C1 segment of cervical spinal cord (tissue), 14 donors: Measurements from ENCODE around the gene PKNOX1.
"Not testable (repeated sequence)": the region's sequence is repeated elsewhere in the genome, so short reads cannot be mapped to it uniquely, and the experiment has no call there.

ENCODE experiments used
- DNase-seq, 14 donors: peaks; one replicate each; lab custom pipeline; 2025; lab: John Stamatoyannopoulos, UW

The PKNOX1 gene

GRCh38 chr21:42981862-42982261, 7.5 kb downstream of the PKNOX1 start:
- peak in 1 of 14 donors; percentile 3 for DNase-seq

- no peak for DNase-seq
Observed at GRCh38 chr21:42983103-42983502, 8.7 kb downstream of the PKNOX1 start.

GRCh38 chr21:42983869-42984268, 9.5 kb downstream of the PKNOX1 start:
- DNase-seq: no peak

GRCh38 chr21:42986125-42986783, 11.9 kb downstream of the PKNOX1 start:
- no peak for DNase-seq

GRCh38 chr21:42988236-42988965, 14.0 kb downstream of the PKNOX1 start:
- no peak for DNase-seq

GRCh38 chr21:42989370-42989769, 15.0 kb downstream of the PKNOX1 start:
- not testable (repeated sequence) for DNase-seq

GRCh38 chr21:42989816-42990650, 15.7 kb downstream of the PKNOX1 start:
- no peak for DNase-seq

- DNase-seq: peak in 1 of 14 donors; percentile 28
Observed at GRCh38 chr21:42991992-42992740, 17.8 kb downstream of the PKNOX1 start.

GRCh38 chr21:42993051-42993712, 18.8 kb downstream of the PKNOX1 start:
- no peak for DNase-seq

GRCh38 chr21:42997053-42997452, 22.7 kb downstream of the PKNOX1 start:
- no peak for DNase-seq

GRCh38 chr21:42997983-42998382, 23.6 kb downstream of the PKNOX1 start:
- not testable (repeated sequence) for DNase-seq

- DNase-seq: not testable (repeated sequence)
Observed at GRCh38 chr21:42999152-42999551, 24.8 kb downstream of the PKNOX1 start.

GRCh38 chr21:43000041-43000440, 25.7 kb downstream of the PKNOX1 start:
- not testable (repeated sequence) for DNase-seq

- DNase-seq: peak in 5 of 14 donors; percentile 20 to 74 (median 32)
Observed at GRCh38 chr21:43001316-43001715, 27.0 kb downstream of the PKNOX1 start.

GRCh38 chr21:43004926-43005325, 30.6 kb downstream of the PKNOX1 start:
- peak in 1 of 14 donors; percentile 10 for DNase-seq

GRCh38 chr21:43005635-43006034, 31.3 kb downstream of the PKNOX1 start:
- DNase-seq: no peak

GRCh38 chr21:43006051-43006873, 31.9 kb downstream of the PKNOX1 start:
- not testable (repeated sequence) for DNase-seq

GRCh38 chr21:43006874-43007208, 32.5 kb downstream of the PKNOX1 start:
- DNase-seq: no peak

- DNase-seq: no peak
Observed at GRCh38 chr21:43012596-43012995, 38.2 kb downstream of the PKNOX1 start.

GRCh38 chr21:43015906-43016540, 41.7 kb downstream of the PKNOX1 start:
- no peak for DNase-seq
